Measurements from ENCODE around the gene APLF.

Gene APLF

GRCh38 chr2:68467077-68467960 lies at the start of gene APLF, which contains the start of gene FBXO48:
APLF (plus strand) TSS chr2:68467585; CDS start chr2:68467732, 147 bp downstream.
FBXO48 (minus strand) TSS chr2:68467294; CDS start chr2:68465145, 2,149 bp downstream.
- peak; percentile 99 for DNase-seq (ENCODE audit: low spot score)

- no peak for DNase-seq (ENCODE audit: low spot score)
These were observed 49.5 kb upstream of the APLF start for GRCh38 chr2:68417926-68418325.

- no peak for DNase-seq (ENCODE audit: low spot score)
These were observed 49.0 kb upstream of the APLF start for GRCh38 chr2:68418419-68418818.

GRCh38 chr2:68418855-68419254 lies 48.5 kb upstream of the APLF start:
- no peak for DNase-seq (ENCODE audit: low spot score)

GRCh38 chr2:68420254-68420910 lies 47.0 kb upstream of the APLF start:
- no peak for DNase-seq (ENCODE audit: low spot score)

GRCh38 chr2:68423966-68424650 lies 43.3 kb upstream of the APLF start:
- no peak for DNase-seq (ENCODE audit: low spot score)

- no peak for DNase-seq (ENCODE audit: low spot score)
These were observed 41.9 kb upstream of the APLF start for GRCh38 chr2:68425503-68425902.

- no peak for DNase-seq (ENCODE audit: low spot score)
These were observed 40.9 kb upstream of the APLF start for GRCh38 chr2:68426446-68426845.

- DNase-seq (ENCODE audit: low spot score): no peak
These were observed 40.4 kb upstream of the APLF start for GRCh38 chr2:68426848-68427579.

- no peak for DNase-seq (ENCODE audit: low spot score)
These were observed 39.3 kb upstream of the APLF start for GRCh38 chr2:68428126-68428525.

GRCh38 chr2:68428746-68429145 lies 38.6 kb upstream of the APLF start:
- no peak for DNase-seq (ENCODE audit: low spot score)

- peak; percentile 30 for DNase-seq (ENCODE audit: low spot score)
These were observed 38.0 kb upstream of the APLF start for GRCh38 chr2:68429311-68429826.

GRCh38 chr2:68431316-68431972 lies 35.9 kb upstream of the APLF start:
- DNase-seq (ENCODE audit: low spot score): no peak

- no peak for DNase-seq (ENCODE audit: low spot score)
These were observed 34.4 kb upstream of the APLF start for GRCh38 chr2:68432696-68433658.

- no peak for DNase-seq (ENCODE audit: low spot score)
These were observed 32.4 kb upstream of the APLF start for GRCh38 chr2:68434981-68435380.

GRCh38 chr2:68435615-68436014 lies 31.8 kb upstream of the APLF start:
- DNase-seq (ENCODE audit: low spot score): no peak

- peak; percentile 47 for DNase-seq (ENCODE audit: low spot score)
These were observed 31.1 kb upstream of the APLF start for GRCh38 chr2:68436270-68436669.

GRCh38 chr2:68438455-68439303 lies 28.7 kb upstream of the APLF start:
- no peak for DNase-seq (ENCODE audit: low spot score)
